B cell (primary cell): ENCODE measurements around the gene SPCS3.

ENCODE experiments used
- EZH2 ChIP-seq: IDR thresholded peaks from 2 replicates; pipeline ENCODE4 v1.6.1; 2012; ENCODE audit warnings: borderline replicate concordance, low read depth, mild to moderate bottlenecking, moderate library complexity, low read length; ENCODE audit not compliant: insufficient read depth, poor library complexity, severe bottlenecking
- TF ChIP-seq, protein P1 (sequence below): fragments of 200-600 bp; IDR thresholded peaks from one replicate; pipeline ENCODE4 v1.8.0; 2022; ENCODE audit warnings: antibody characterized with exemption, mild to moderate bottlenecking

DNA sequence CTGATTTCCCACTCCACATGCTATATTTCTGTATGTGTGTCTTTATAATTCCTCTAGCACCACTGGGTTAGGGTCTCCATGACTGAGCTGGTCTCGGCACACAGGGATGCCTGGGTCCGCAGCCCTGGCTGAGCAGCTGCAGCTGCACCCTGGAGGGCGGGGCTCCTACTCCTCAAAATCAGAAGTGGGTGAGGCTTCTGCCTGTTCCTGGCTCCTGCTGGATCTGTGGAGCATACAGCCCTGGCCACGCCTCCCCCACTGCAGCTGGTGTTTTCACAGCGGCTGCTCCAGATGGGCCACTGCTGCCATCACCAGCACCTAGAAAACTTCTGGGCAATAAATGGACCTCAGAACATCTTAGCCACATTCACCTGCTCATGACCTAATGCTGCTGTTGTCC, 30.9 kb downstream of the SPCS3 start:
- TF ChIP-seq, protein P1, sequence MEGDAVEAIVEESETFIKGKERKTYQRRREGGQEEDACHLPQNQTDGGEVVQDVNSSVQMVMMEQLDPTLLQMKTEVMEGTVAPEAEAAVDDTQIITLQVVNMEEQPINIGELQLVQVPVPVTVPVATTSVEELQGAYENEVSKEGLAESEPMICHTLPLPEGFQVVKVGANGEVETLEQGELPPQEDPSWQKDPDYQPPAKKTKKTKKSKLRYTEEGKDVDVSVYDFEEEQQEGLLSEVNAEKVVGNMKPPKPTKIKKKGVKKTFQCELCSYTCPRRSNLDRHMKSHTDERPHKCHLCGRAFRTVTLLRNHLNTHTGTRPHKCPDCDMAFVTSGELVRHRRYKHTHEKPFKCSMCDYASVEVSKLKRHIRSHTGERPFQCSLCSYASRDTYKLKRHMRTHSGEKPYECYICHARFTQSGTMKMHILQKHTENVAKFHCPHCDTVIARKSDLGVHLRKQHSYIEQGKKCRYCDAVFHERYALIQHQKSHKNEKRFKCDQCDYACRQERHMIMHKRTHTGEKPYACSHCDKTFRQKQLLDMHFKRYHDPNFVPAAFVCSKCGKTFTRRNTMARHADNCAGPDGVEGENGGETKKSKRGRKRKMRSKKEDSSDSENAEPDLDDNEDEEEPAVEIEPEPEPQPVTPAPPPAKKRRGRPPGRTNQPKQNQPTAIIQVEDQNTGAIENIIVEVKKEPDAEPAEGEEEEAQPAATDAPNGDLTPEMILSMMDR = no peak
- TF ChIP-seq EZH2 = no peak
